Measurements from ENCODE around the gene CLEC4E.

DNA sequence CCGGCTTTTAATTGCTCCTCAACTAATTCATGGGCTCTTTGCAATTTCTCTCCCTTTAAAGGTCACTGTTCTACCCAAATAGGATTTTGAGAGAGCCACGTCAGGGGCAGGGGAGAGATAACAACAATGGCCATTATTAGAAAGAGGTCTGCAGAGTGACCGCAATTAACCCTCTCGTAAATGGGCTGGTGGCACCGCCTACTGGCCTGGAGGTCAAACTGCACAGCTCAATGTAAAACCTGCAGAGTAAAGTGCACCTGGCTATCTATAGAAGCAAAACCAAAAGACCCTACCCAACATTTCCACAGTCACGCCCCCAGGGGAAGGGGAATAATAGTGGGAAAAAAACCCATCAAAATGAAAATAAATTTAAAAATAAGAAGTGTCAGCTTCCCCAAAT lies 21.6 kb upstream of the CLEC4E start:
- TF ChIP-seq, protein P1, sequence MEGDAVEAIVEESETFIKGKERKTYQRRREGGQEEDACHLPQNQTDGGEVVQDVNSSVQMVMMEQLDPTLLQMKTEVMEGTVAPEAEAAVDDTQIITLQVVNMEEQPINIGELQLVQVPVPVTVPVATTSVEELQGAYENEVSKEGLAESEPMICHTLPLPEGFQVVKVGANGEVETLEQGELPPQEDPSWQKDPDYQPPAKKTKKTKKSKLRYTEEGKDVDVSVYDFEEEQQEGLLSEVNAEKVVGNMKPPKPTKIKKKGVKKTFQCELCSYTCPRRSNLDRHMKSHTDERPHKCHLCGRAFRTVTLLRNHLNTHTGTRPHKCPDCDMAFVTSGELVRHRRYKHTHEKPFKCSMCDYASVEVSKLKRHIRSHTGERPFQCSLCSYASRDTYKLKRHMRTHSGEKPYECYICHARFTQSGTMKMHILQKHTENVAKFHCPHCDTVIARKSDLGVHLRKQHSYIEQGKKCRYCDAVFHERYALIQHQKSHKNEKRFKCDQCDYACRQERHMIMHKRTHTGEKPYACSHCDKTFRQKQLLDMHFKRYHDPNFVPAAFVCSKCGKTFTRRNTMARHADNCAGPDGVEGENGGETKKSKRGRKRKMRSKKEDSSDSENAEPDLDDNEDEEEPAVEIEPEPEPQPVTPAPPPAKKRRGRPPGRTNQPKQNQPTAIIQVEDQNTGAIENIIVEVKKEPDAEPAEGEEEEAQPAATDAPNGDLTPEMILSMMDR (IDR thresholded peaks at IDR 0.05; ENCODE audit: low read depth, low read length), result peak; percentile 28
- no peak for TF ChIP-seq EZH2phosphoT487 (IDR thresholded peaks at IDR 0.05; ENCODE audit: low read depth)

Data from OCI-LY3 (cell line).